MM.1S (cell line): ENCODE measurements around the gene IL1RAPL2.

Experiments used
- DNase-seq: peaks from one replicate; pipeline ENCODE4 v3.0.0-alpha.2; 2015
- H2AFZ ChIP-seq: fragments of 300-600 bp; sonication (generic); 2 replicates; pipeline ENCODE4 v1.6.0; 2016; ENCODE audit warnings: antibody characterized with exemption, low read length
- H3F3A ChIP-seq: fragments of 300-600 bp; sonication (generic); 2 replicates; pipeline ENCODE4 v1.6.1; 2016; ENCODE audit warnings: mild to moderate bottlenecking, antibody characterized with exemption, low read length, moderate library complexity, mixed read lengths; ENCODE audit not compliant: insufficient read depth
- H3K27ac ChIP-seq: fragments of 300-600 bp; sonication (generic); 2 replicates; pipeline ENCODE4 v1.5.1; 2016; ENCODE audit warnings: mild to moderate bottlenecking, low read length
- H3K27me3 ChIP-seq: fragments of 300-600 bp; sonication (generic); replicated peaks from 2 replicates; pipeline ENCODE4 v1.6.0; 2016; ENCODE audit warnings: low read length; ENCODE audit not compliant: insufficient read depth
- H3K36me3 ChIP-seq: fragments of 300-600 bp; sonication (generic); replicated peaks from 2 replicates; pipeline ENCODE4 v1.6.1; 2016; ENCODE audit warnings: mild to moderate bottlenecking, low read length, mixed read lengths; ENCODE audit not compliant: insufficient read depth
- H3K4me1 ChIP-seq: fragments of 300-600 bp; sonication (generic); 2 replicates; pipeline ENCODE4 v1.6.1; 2016; ENCODE audit warnings: low read length, mixed read lengths
- H3K4me2 ChIP-seq: fragments of 300-600 bp; sonication (generic); 2 replicates; pipeline ENCODE4 v1.6.0; 2016; ENCODE audit warnings: low read depth, low read length
- H3K4me3 ChIP-seq: fragments of 300-600 bp; sonication (generic); 2 replicates; pipeline ENCODE4 v1.5.1; 2016; ENCODE audit warnings: low read length, mixed read lengths
- H3K79me2 ChIP-seq: fragments of 300-600 bp; sonication (generic); 2 replicates; pipeline ENCODE4 v1.6.1; 2016; ENCODE audit warnings: mixed run types, low read length, mixed read lengths
- H3K9ac ChIP-seq: fragments of 300-600 bp; sonication (generic); 2 replicates; pipeline ENCODE4 v1.6.1; 2016; ENCODE audit warnings: low read length, mixed read lengths
- H3K9me2 ChIP-seq: fragments of 300-600 bp; sonication (generic); replicated peaks from 2 replicates; pipeline ENCODE4 v1.6.1; 2016; ENCODE audit warnings: mild to moderate bottlenecking, low read length, mixed read lengths; ENCODE audit not compliant: insufficient read depth
- H3K9me3 ChIP-seq: fragments of 300-600 bp; sonication (generic); replicated peaks from 2 replicates; pipeline ENCODE4 v1.6.1; 2016; ENCODE audit warnings: mild to moderate bottlenecking, low read length, mixed read lengths; ENCODE audit not compliant: insufficient read depth
- H4K20me1 ChIP-seq: fragments of 300-600 bp; sonication (generic); 2 replicates; pipeline ENCODE4 v1.6.1; 2016; ENCODE audit warnings: mild to moderate bottlenecking, low read length, moderate library complexity, mixed read lengths; ENCODE audit not compliant: insufficient read depth
- CTCF ChIP-seq: fragments of 300-600 bp; sonication (generic); IDR thresholded peaks from 2 replicates; pipeline ENCODE4 v1.5.1; 2016; ENCODE audit warnings: antibody characterized with exemption, low read length, mixed read lengths
- EZH2 ChIP-seq: fragments of 300-600 bp; sonication (generic); optimal IDR thresholded peaks from 2 replicates; pipeline ENCODE3; 2017; ENCODE audit warnings: low read depth, mild to moderate bottlenecking, antibody characterized with exemption, low read length, mixed read lengths
- EZH2phosphoT487 ChIP-seq: fragments of 300-600 bp; sonication (generic); IDR thresholded peaks from 2 replicates; pipeline ENCODE4 v1.6.1; 2018; ENCODE audit warnings: antibody characterized with exemption, low read length

IL1RAPL2 gene

DNA sequence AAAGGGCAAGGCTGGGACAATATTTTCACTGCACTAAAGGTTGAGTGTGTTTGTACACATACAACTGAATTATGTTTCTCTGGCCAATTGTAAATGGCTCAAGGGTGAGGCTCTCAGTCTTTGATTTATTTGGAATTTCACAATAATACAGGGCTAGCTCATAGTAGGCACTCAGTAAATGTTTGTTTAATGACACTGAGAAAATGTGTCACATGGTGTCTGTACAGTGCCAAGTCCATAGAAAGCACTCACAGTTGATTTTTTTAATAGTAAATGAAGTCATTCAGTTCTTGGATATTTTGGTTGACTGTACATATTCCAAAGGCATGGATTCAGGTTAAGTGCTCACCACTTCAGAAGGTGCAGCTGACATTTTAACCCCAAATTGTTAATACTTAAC is 176.4 kb downstream of the IL1RAPL2 start:
- H3K27me3 ChIP-seq = no peaks in the 10 kb centered on the region
- no peaks in the 10 kb centered on the region for H3K9me3 ChIP-seq
- no peak overlapping the region for H2AFZ ChIP-seq
- no peak overlapping the region for H3K4me3 ChIP-seq
- no peaks in the 10 kb centered on the region for H3K79me2 ChIP-seq
- DNase-seq = no peak
- H3K4me1 ChIP-seq = no peaks in the 10 kb centered on the region
- H3K9me2 ChIP-seq = no peaks in the 10 kb centered on the region
- H3K9ac ChIP-seq = no peak overlapping the region
- no peaks in the 10 kb centered on the region for H3K36me3 ChIP-seq
- no peaks in the 10 kb centered on the region for H3F3A ChIP-seq
- H3K27ac ChIP-seq = no peak overlapping the region
- no peak for TF ChIP-seq EZH2phosphoT487
- TF ChIP-seq EZH2 = no peak
- H4K20me1 ChIP-seq = no peaks in the 10 kb centered on the region
- H3K4me2 ChIP-seq = no peak overlapping the region

- no peak for DNase-seq
- TF ChIP-seq CTCF = no peak
- no peak for TF ChIP-seq EZH2
- TF ChIP-seq EZH2phosphoT487 = no peak
- H3K27me3 ChIP-seq = no peaks in the 10 kb centered on the region
Observed at GRCh38 chrX:104745152-104745551, 179.2 kb downstream of the IL1RAPL2 start.

GRCh38 chrX:104749951-104750610 is 184.1 kb downstream of the IL1RAPL2 start:
- Histone ChIP-seq H2AFZ (no peak overlapping the region), H3F3A (no peaks in the 10 kb centered on the region), H3K79me2 (no peaks in the 10 kb centered on the region), H3K4me2 (no peak overlapping the region), H3K9ac (no peak overlapping the region), H3K27ac (no peak overlapping the region), H3K9me2 (no peaks in the 10 kb centered on the region), H3K36me3 (no peaks in the 10 kb centered on the region), H3K4me1 (no peaks in the 10 kb centered on the region), H4K20me1 (no peaks in the 10 kb centered on the region), H3K9me3 (no peaks in the 10 kb centered on the region), H3K27me3 (no peaks in the 10 kb centered on the region), H3K4me3 (no peak overlapping the region)
- no peak for DNase-seq
- TF ChIP-seq EZH2phosphoT487 (no peak), CTCF (no peak), EZH2 (no peak)

More at GRCh38 chrX:104745152-104745551, 179.2 kb downstream of the IL1RAPL2 start:
- H3K9me3 ChIP-seq = no peaks in the 10 kb centered on the region
- no peak overlapping the region for H3K4me2 ChIP-seq
- H3K27ac ChIP-seq = no peak overlapping the region
- H3K36me3 ChIP-seq = no peaks in the 10 kb centered on the region
- H3K79me2 ChIP-seq = no peaks in the 10 kb centered on the region
- no peak overlapping the region for H3K4me3 ChIP-seq
- no peak overlapping the region for H2AFZ ChIP-seq
- H3K9ac ChIP-seq = no peak overlapping the region
- no peaks in the 10 kb centered on the region for H4K20me1 ChIP-seq
- H3K4me1 ChIP-seq = no peaks in the 10 kb centered on the region
- no peaks in the 10 kb centered on the region for H3F3A ChIP-seq
- no peaks in the 10 kb centered on the region for H3K9me2 ChIP-seq

GRCh38 chrX:104762641-104763040 is 196.6 kb downstream of the IL1RAPL2 start:
- TF ChIP-seq CTCF = no peak
- no peak for TF ChIP-seq EZH2
- no peak for TF ChIP-seq EZH2phosphoT487
- no peak for DNase-seq
- Histone ChIP-seq H3K9me2 (no peaks in the 10 kb centered on the region), H3K36me3 (no peaks in the 10 kb centered on the region), H3K9me3 (no peaks in the 10 kb centered on the region), H4K20me1 (no peaks in the 10 kb centered on the region), H3K27me3 (no peaks in the 10 kb centered on the region), H3K4me2 (no peak overlapping the region), H3K4me1 (no peaks in the 10 kb centered on the region), H3K4me3 (no peak overlapping the region), H3K9ac (no peak overlapping the region), H2AFZ (no peak overlapping the region), H3K27ac (no peak overlapping the region), H3F3A (no peaks in the 10 kb centered on the region), H3K79me2 (no peaks in the 10 kb centered on the region)
